GM21717 (cell line): ENCODE measurements around the gene SPSB1.
"Not testable (repeated sequence)": the region's sequence is repeated elsewhere in the genome, so short reads cannot be mapped to it uniquely, and the experiment has no call there.

Experiments
- ATAC-seq: cut with Tn5 transposase; IDR thresholded peaks from one replicate; pipeline ENCODE4 v1.9.1; 2021; ENCODE audit warnings: mild to moderate bottlenecking, moderate library complexity; ENCODE audit not compliant: unreplicated experiment

SPSB1 gene

GRCh38 chr1:9299571-9300541 is 7.2 kb downstream of the SPSB1 start:
- ATAC-seq = not testable (repeated sequence)

DNA sequence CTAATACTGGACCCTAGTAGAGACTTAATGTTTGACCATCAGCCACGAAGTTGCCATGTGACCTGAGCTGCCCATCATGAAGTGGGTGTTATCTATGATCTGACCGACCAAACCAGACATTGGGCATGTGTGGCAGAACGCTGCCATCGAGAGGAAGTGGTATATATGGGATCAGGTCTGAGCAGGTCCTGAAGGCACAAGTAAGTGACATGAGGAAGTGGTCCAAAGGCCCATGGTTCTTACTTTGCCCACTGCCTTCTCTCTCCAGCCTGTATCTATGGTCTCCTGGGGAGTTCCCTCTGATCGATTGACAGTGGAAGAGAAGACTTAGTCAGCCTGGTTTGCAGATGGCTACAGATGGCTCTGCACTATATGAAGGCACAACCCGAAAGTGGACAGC is 7.9 kb downstream of the SPSB1 start:
- no peak for ATAC-seq

DNA sequence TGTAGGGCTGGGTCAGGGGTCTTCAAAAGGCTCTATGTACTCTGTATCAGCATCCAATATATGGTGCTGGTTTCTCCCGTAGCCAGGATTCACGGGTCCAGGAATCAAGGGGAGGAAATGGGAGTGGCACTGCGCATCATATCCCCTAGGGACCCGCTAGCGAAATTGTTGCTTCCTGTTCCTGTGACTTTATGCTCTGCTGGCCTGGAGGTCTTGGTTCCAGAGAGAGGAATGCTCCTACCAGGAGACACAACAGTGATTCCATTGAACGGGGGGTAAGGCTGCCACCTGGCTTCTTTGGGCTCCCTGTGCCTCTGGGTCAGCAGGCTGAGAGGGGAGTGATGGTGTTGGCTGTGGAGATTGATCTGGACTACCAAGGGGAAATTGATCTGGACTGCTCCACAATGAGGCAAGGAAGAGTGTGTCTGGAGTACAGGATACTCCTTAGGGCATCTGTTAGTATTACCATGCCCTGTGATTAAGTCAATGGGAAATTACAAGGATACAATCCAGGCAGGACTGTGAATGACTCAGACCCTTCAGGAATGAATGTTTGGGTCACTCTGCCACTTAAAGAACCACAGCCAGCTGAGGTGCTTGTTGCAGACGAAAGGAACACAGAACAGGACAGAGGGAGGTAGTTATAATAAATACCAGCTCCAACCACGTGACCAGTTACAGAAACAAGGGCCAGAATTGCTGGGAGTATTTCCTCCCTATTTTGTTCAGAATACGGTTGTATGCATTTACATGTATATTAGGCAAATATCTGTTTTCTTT is 10.2 kb downstream of the SPSB1 start:
- ATAC-seq = no peak

DNA sequence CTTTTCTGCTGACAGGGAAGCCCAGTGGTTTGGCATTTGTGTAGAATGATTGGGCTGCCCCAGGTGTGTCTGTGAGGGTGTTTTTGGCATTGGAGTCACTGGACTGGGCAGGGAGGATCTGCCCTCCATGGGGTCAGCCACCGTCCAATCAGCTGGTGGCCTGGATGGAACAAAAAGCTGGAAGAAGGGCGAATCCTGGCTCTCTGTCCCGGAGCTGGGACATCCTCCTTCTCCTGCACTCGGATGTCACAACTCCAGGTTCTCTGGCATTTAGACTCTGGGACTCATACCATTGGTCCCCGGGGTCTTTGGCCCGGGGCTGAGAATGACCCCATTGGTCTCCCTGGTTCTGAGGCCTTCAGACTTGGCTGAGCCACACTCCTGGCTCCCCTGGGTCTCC is 11.2 kb downstream of the SPSB1 start:
- ATAC-seq = no peak

DNA sequence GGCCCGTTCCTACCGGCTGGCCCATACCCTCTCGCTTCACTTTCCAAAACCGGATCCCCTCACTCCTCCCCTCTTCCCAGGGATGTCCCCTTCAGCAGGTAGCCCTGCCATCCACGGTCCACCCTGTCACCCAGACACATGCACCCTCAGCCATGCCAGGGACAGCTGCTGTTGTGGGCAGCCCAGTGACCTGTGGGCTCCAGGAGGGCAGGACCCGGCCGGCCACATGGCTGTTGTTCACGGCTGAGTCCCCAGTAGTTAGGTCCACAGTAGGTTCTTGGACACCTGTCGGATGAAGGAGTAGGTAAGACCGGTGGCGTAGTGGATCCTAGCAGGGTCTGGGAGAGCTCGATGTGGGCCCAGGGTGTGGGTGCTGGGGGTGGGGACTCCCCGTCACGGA is 12.5 kb downstream of the SPSB1 start:
- no peak for ATAC-seq

DNA sequence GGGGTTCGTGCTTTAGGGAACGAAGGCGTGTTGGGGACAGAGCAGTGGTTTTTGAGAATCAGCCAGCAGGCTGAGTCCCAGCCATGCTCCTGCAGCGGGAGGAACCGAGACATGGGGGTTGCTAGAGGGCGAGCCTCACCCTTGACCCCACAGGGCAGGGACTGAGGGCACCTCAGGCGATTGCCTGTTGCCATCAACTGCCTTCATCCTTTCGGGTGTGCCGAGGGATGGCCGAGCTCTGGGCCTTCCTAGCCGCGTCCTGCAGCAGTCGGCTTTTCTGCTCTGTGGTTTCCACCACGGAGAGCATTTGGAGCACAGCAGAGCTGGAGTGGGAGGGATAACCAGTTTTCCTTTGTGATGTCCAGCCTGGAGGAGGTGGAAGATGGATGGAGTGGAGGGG is 13.3 kb downstream of the SPSB1 start:
- ATAC-seq = no peak

GRCh38 chr1:9307303-9307702 is 14.6 kb downstream of the SPSB1 start:
- ATAC-seq = no peak

DNA sequence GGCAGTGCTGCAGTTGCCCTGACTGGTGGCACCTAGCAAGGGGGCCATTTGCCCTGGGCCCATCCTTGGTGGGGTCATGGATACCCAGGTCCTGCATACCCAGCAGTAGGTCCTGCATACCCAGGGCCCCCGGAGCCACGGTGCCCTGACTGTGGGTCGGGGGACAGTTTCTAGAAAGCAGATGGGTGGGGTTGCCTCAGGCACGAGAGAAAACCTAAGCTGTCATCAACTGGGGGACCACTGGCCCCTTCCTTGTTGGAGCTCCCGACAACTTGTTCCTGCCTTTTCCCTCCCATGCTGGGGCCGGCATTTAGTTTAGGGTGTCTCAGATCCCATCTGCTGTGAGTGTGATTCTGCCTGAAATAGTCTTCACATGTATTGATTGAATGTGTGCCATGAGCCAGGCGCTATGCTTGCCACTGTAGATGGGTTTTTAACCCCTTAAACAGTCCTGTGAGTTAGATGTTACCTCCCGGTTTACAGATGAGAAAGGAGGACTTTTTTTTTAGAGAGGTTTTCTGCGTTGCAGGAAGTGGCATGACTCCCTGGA is 15.6 kb downstream of the SPSB1 start:
- ATAC-seq = no peak

- no peak for ATAC-seq
Measured at GRCh38 chr1:9309080-9309479, 16.4 kb downstream of the SPSB1 start.

DNA sequence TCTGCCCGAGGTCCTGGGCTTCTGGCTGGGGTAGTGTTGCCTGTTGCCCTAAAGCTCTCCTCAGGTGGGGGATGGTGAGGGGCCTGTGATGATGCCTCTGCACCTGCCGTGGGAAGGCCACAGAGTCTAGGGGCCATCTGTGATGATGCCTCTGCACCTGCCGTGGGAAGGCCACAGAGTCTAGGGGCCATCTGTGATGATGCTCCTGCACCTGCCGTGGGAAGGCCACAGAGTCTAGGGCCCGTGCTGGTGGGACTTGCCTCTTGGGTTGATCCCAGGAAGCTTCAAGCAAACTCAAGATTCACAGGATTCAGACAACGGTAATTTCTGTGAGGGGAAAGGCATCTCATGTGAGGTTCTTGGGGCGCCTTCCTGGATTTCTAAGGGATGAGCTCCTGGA is 17.3 kb downstream of the SPSB1 start:
- ATAC-seq = no peak

DNA sequence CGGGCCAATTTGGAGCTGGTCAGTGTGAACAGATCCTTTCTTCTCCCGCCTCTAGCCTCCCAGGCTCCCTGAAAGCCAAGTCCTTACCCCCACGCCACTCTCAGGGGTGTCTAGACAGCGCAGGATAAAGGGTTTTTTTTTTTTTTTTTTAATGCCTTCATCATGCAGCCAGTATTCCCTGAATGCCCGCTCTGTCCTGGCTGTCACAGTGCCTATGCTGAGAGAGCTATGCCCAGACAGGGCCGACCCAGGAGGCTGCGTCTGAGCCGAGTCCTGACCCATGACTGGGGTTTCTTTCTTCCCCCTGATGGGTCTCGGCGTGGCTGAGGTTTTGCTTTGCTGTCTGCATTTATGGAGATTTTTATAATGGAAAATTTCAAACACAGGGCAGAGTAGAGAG is 18.3 kb downstream of the SPSB1 start:
- no peak for ATAC-seq

DNA sequence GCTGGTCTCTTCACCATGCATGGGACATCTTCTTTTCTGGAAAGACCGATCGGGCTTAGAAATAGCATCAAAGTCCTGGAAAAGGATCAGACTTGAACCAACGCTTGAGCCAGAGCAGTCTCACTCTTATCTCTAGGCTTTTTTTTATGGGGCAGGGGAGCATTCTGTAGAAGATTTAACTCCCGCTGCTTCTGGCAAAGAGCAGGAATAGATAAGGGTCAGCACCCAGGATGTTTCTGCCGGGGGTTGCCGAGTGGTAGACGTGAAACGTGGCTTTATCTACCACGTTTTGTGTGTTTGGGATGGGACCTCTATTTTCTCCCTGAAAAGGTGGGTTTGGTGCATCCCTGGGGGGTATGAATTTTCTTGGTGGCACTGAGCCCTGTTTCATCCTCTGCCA is 18.8 kb downstream of the SPSB1 start:
- no peak for ATAC-seq

- no peak for ATAC-seq
Measured at GRCh38 chr1:9312168-9312720, 19.6 kb downstream of the SPSB1 start.

DNA sequence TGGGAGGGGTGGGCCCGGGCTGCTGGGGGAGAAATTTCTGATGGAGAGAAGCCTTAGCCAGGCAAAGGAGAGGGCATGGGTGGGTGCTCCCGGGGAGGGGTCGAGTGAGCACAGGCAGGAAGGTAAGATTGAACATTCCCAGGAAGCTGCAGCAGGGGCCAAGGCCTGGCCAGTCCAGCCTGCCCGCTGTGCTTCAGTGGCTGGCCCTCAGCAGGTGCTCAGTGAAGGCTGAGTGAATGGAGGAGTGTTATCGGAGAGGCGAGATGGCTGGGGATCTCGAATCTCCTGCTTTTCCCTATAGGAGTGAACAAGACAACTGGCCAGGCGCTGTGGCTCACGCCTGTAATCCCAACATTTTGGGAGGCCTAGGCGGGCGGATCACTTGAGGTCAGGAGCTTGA is 20.9 kb downstream of the SPSB1 start:
- no peak for ATAC-seq

- ATAC-seq = no peak
Measured at GRCh38 chr1:9314111-9314510, 21.4 kb downstream of the SPSB1 start.

DNA sequence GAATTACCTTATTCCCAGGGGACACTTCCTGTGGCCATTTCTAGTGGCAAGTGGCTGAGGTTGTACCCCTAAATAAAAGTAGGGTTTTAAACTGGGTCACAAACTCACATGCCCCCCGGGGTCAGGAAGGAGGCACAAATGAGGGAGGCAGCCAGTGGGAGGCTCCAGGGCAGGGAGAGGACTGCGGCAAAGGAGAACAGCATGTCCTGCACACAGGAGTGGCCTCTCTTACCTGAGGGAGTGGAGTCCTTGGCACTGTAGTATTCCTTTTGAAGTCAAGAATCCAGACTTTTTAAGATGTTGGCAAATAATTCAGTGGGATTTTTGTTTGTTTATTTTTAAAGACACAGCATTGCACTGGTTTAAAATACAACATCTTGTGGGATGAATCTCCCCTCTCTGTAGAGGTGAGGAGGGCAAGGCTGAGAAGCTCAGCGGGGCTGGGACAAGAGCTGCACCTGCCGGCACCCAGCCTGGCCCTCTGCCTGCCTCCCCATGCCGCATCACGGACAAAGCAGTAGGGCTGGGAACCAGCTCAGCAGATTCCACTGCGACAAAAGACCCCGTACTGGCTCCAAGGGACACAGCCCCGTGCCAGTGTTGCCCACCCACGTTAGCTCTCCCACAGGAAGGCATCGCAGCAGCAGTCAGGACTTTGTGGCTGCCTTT is 22.2 kb downstream of the SPSB1 start:
- ATAC-seq = no peak

DNA sequence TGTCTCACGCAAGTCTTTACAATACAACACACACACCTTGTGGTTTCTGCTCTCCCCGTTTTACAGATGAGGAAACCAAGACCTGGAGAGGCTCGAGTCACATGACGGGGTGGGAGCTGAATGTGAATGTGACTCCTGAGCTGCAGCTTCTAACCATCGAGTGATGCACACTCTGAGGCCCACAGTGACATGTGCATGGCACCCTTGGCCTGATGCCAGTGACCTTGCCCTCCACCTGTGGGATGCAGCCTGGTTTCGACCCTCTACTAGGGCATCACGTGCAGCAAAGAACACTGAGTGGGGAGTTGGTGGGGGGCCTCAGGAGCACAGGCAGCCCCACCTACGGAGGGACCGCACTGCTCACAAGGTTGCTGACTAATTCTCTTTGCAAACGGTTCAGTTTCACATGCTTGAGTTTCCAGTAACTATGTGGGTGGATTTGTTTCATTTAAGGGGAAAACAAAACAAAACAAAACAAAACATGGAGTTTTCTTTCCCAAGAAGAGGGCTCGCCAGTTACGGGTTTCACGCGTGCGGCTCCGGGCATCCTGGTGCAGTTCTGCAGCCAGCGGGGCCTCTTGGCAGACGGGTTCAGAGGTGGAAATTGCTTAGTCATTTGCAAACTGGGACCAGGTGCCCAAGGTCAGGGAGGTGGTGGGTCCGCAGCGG is 22.9 kb downstream of the SPSB1 start:
- ATAC-seq = no peak

GRCh38 chr1:9316080-9316444 is 23.4 kb downstream of the SPSB1 start:
- ATAC-seq = no peak

DNA sequence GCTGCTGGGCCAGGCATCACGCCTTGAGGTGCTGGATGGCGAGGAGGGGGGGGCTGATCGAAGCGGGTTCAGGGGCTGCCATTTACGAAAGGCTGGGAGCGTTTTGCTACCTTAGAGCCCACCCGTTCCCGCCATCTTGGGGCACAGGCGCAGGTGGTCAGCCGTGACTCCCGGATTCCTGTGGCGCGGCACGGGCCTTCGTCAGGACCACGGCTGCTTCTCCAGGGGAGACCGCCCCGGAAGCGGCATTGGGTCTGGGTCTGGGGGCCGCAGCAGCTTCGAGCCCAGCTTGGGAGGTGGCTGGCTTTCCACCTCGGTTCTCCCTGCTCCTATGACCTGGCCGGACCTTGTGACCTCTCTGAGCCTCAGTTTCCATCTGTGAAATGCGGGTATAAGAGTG is 23.8 kb downstream of the SPSB1 start:
- no peak for ATAC-seq

GRCh38 chr1:9317072-9317471 is 24.4 kb downstream of the SPSB1 start:
- no peak for ATAC-seq
